Measurements from ENCODE around the gene IFT81. TPM values are rescaled to one million over a fixed set of nuclear protein-coding genes. Genes with fewer than 3 reads are reported as not detected.
A peak's percentile ranks its signal among the peaks of the same experiment; 100 is the strongest.
"Not testable (repeated sequence)": the region's sequence is repeated elsewhere in the genome, so short reads cannot be mapped to it uniquely, and the experiment has no call there.

IFT81 gene
- total RNA-seq, 2 experiments from 2014 or later = 1.7 to 2.4 TPM

DNA sequence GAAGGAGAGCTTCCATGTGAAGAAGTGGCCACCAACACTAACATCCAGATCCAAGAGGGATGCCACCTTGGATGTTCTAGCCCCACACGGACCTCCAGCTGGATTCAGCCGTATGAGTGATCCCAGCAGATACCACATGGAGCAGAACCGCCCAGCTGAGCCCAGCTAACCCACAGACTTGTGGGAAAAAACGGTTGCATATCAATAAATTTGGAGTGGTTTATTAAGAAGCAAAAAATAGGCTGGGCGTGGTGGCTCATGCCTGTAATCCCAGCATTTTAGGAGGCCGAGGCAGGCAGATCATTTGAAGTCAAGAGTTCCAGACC, 11.9 kb upstream of the IFT81 start:
- no peak overlapping the region for H3K4me3 Mint-ChIP-seq
- no peaks in the 10 kb centered on the region for H3K36me3 Mint-ChIP-seq
- peaks cover 2% of the 10 kb centered on the region for H3K27me3 Mint-ChIP-seq
- H3K9me3 Mint-ChIP-seq = no peaks in the 10 kb centered on the region
- H3K27ac Mint-ChIP-seq = no peak overlapping the region
- ATAC-seq (ENCODE audit: low read depth) (no peak), DNase-seq (no peak)
- H3K4me1 Mint-ChIP-seq = no peaks in the 10 kb centered on the region
- POLR2A ChIA-PET = no interaction called here

DNA sequence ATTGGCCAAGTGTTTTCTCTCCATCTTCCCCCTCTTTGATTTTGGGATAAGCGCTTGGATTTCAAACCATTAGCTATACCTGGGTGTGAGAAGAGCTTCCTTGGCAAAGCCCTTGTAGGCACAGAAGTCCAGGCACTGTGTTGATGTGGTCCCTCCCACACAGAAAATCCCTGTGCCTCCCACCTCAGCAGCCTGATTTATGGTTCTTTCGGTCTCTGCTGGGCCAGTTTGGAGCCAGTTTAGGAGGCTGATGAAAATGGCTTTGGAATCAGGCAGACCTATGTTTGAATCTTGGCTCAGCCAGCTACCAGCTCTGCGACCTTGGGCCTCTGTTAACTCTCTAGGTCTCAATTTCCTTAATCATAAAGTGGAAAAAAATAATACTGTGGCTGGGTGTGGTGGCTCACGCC, 9.6 kb upstream of the IFT81 start:
- Mint-ChIP-seq H3K27me3 (peaks cover 14% of the 10 kb centered on the region), H3K36me3 (no peaks in the 10 kb centered on the region), H3K9me3 (no peaks in the 10 kb centered on the region), H3K4me3 (no peak overlapping the region), H3K27ac (no peak overlapping the region), H3K4me1 (peaks cover 1% of the 10 kb centered on the region)
- ATAC-seq (ENCODE audit: low read depth) (no peak), DNase-seq (no peak)
- POLR2A ChIA-PET = interaction anchor here (0.6 to 1.2 kb wide), 2 partner anchors 9 to 52 kb away, joined by 3 to 4 read pairs; partner anchors contain the start of gene IFT81

DNA sequence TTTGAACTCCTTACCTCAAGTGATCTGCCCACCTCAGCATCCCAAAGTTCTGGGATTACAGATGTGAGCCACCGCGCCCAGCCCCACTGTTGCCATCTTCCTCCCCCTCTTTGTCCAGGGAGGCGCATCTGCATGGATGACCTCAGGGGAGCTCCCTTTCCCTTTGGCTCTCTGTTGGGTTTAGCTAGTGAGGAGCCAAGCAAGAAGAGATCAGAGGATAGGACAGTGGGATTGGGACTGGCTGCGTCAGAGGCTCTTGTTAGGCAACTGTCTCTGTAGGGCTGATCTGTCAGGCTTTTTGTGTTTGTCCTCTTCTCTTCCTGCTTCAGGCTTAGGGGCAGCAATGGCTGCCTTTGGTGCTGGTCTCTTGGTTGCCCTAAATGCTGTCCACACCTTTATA, 8.5 kb upstream of the IFT81 start:
- H3K27ac Mint-ChIP-seq = no peak overlapping the region
- POLR2A ChIA-PET = interaction anchor here (1.2 kb wide), 1 partner anchor 8 kb away, joined by 3 read pairs; the partner anchor contains the start of gene IFT81
- ATAC-seq (ENCODE audit: low read depth) (no peak), DNase-seq (no peak)
- H3K27me3 Mint-ChIP-seq = peaks cover 16% of the 10 kb centered on the region
- no peak overlapping the region for H3K4me3 Mint-ChIP-seq
- H3K9me3 Mint-ChIP-seq = no peaks in the 10 kb centered on the region
- peaks cover 1% of the 10 kb centered on the region for H3K4me1 Mint-ChIP-seq
- no peaks in the 10 kb centered on the region for H3K36me3 Mint-ChIP-seq

DNA sequence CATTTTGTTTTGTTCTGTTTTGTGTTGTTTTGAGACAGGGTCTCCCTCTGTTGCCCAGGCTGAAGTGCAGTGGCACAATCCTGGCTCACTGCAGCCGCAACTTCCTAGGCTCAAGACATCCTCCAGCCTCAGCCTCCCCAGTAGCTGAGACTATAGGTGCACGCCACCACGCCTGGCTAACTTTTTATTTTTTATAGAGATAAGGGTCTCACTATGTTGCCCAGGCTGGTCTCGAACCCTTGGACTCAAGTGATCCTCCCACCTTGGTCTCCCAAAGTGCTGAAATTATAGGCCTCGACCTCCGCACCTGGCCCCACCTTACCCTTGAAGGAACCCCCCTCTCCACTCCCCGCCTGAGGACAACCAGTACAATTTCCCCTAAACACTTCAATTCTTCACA, 7.5 kb upstream of the IFT81 start:
- no peaks in the 10 kb centered on the region for H3K9me3 Mint-ChIP-seq
- peaks cover 1% of the 10 kb centered on the region for H3K4me1 Mint-ChIP-seq
- no peak overlapping the region for H3K4me3 Mint-ChIP-seq
- H3K36me3 Mint-ChIP-seq = no peaks in the 10 kb centered on the region
- peaks cover 23% of the 10 kb centered on the region for H3K27me3 Mint-ChIP-seq
- no peak overlapping the region for H3K27ac Mint-ChIP-seq
- no peak for DNase-seq
- no peak for ATAC-seq (ENCODE audit: low read depth)
- POLR2A ChIA-PET = no interaction called here

DNA sequence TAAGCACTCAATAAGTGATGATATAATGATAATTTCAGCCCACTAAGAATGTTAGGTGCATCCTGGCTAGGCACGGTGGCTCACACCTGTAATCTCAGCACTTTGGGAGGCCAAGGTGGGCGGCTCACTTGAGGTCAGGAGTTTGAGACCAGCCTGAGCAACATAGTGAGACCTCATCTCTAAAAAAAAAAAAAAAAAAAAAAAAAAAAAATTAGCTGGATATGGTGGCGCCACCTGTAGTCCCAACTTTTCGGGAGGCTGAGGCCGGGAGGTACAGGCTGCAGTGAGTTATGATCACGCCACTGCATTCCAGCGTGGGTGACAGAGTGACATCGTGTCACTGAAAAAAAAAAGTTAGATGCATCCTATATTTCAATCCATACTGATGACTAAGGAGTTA, 6.9 kb upstream of the IFT81 start:
- H3K9me3 Mint-ChIP-seq; ATAC-seq (ENCODE audit: low read depth); POLR2A ChIA-PET: not testable (repeated sequence)

DNA sequence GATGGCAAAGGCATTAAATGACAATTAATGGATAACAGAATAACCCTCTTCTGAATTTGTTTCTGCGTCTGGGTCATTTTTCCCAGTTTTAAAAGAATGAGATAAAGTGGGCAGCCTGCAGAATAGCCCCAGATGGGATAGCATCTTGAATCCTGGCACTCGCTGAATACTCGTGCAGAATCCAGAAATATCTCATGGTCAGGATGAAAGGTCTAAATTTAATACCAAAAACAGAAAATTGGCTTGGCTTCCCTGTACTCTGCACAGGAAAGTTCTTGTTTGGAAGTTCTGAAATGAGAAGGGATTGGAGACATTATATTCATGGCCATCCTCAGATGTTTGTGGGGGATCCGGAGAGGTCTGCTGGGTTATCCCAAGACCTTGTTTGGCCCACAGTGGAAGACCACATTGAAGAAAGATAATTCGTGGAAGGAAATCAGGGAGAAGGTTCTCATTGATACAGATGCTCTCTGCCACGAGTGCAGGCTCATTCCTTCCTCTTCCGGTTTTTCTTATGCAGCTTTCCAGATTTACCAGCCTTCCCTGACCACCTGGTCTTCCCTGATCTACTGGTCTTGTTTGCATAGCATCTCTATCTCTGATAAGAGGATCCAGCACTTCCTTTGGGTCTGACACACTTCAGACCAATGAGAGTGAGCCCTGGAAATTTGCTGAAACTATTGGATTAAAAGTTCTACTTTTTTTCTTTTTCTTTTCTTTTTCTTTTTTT, 6.0 kb upstream of the IFT81 start:
- POLR2A ChIA-PET = no interaction called here
- no peak for ATAC-seq (ENCODE audit: low read depth)
- Mint-ChIP-seq H3K4me3 (no peak overlapping the region), H3K27ac (no peak overlapping the region), H3K4me1 (peaks cover 1% of the 10 kb centered on the region), H3K27me3 (peaks cover 35% of the 10 kb centered on the region), H3K36me3 (no peaks in the 10 kb centered on the region), H3K9me3 (no peaks in the 10 kb centered on the region)
- no peak for DNase-seq

More for the DNA sequence above, 6.9 kb upstream of the IFT81 start:
- not testable (repeated sequence) for DNase-seq, H3K4me1 Mint-ChIP-seq, H3K36me3 Mint-ChIP-seq, H3K27ac Mint-ChIP-seq, H3K4me3 Mint-ChIP-seq
- H3K27me3 Mint-ChIP-seq = peaks cover 26% of the 10 kb centered on the region

DNA sequence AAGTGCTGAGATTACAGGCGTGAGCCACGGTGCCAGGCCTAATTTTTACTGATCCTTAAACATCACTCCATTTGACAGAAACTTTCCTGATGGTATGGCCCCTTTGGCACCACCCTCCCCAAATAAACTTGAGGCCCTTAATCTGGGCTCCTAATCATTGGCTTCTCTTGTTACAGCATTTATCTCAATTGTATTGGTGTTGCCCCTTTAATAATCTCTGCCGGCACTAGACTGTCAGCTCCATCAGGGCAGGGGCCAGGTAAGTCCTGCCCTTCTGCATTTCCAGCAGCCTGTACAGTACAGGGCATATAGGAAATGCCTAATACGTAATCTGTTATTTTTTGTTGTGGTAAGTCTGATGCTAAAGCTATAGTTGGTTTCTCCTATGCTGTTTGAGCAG, 1.2 kb upstream of the IFT81 start:
- Mint-ChIP-seq H3K27me3 (peaks cover 37% of the 10 kb centered on the region), H3K4me1 (peaks cover 10% of the 10 kb centered on the region), H3K27ac (no peak overlapping the region), H3K9me3 (no peaks in the 10 kb centered on the region), H3K4me3 (no peak overlapping the region), H3K36me3 (no peaks in the 10 kb centered on the region)
- POLR2A ChIA-PET = interaction anchor here (1.7 to 2.1 kb wide), 2 partner anchors 8 to 158 kb away, joined by 3 to 14 read pairs; partner anchors contain the start of gene ATP2A2
- ATAC-seq (ENCODE audit: low read depth) (no peak), DNase-seq (no peak)

DNA sequence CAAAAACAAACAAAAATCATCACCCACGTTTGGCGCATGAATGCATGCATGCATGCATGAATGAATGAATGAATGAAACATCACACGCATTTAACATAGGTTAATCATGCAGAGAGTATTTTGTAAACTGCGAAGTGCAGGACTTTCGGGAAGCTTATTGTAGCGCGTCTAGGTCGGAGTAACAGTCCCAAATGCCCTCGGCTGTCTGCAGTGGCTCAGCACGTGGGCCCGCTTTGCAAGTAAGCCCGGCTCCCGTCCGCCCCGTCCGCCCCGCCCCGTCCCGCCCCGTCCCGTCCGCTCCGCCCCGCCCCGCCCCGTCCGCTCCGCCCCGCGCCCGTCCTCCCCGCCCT, 263 bp upstream of the IFT81 start:
- POLR2A ChIA-PET = interaction anchor here (0.6 to 2.1 kb wide), 7 partner anchors 9 to 228 kb away, joined by 3 to 14 read pairs (median 3); partner anchors contain the start of genes ANKRD13A and ATP2A2
- H3K27ac Mint-ChIP-seq = no peak overlapping the region
- H3K9me3 Mint-ChIP-seq = no peaks in the 10 kb centered on the region
- H3K36me3 Mint-ChIP-seq = no peaks in the 10 kb centered on the region
- DNase-seq (no peak), ATAC-seq (ENCODE audit: low read depth) (peak; percentile 81)
- H3K4me1 Mint-ChIP-seq = peaks cover 8% of the 10 kb centered on the region
- peaks cover 31% of the 10 kb centered on the region for H3K27me3 Mint-ChIP-seq
- H3K4me3 Mint-ChIP-seq = peak overlapping the region; percentile 44

DNA sequence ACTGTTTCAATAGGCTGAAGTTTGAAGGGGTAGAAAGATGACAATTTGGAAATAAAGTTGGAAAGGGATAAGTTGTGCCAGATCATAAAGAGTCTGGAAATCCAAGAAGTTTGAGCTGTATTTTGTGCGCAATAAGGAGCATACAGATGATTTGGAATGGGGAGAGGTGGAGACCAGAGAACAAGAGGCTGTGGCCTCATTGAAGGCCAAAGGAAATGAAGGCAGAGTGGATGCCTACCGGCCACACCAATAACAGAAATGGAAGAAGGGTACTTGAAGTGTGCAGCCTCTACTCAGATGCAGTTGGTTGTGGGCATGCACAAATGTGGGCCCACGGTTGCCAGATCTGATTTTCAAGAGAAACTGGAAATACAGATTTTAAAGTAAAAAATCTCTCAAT, 2.4 kb downstream of the IFT81 start:
- Mint-ChIP-seq H3K27ac (no peak overlapping the region), H3K4me1 (peaks cover 8% of the 10 kb centered on the region), H3K36me3 (no peaks in the 10 kb centered on the region), H3K4me3 (no peak overlapping the region), H3K9me3 (no peaks in the 10 kb centered on the region), H3K27me3 (peaks cover 19% of the 10 kb centered on the region)
- POLR2A ChIA-PET = no interaction called here
- DNase-seq (no peak), ATAC-seq (ENCODE audit: low read depth) (no peak)

DNA sequence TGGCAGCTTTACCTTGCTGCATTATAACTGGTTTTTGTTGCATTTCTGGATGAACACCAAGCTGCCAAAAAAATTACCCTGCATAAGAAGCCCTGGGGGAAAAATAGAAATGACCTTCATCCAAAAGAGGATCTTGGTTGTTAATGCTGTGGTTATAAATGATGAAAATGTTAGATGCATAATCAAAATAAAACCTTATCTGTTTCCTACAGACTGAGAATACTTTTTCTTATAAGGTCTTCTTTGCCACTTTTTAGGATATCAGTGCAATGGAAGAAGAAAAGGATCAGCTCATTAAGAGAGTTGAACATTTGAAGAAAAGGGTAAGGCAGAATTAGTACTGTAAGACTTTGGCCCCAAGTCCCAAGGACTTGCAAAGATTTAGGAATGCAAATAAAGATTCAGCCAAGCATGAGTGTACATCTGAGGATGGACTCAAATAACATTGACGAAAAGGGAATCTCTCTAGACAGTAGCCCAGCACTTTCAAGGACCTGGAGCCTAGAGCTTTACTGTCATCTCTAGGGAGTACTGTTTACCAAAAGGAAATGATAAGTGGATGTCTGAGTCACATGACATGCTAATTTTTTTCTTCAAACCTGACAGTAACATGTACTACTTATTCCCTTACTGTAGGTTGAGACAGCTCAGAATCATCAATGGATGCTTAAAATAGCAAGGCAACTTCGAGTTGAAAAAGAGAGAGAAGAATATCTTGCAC, 10.7 kb downstream of the IFT81 start:
- Mint-ChIP-seq H3K27me3 (no peaks in the 10 kb centered on the region), H3K27ac (no peak overlapping the region), H3K4me3 (no peak overlapping the region), H3K9me3 (no peaks in the 10 kb centered on the region), H3K4me1 (peaks cover 10% of the 10 kb centered on the region), H3K36me3 (peaks cover 2% of the 10 kb centered on the region)
- DNase-seq = no peak
- POLR2A ChIA-PET = interaction anchor here (0.6 to 0.7 kb wide), 2 partner anchors 11 to 81 kb away, joined by 3 to 4 read pairs; partner anchors contain the start of gene IFT81
- peak; percentile 36 for ATAC-seq (ENCODE audit: low read depth)

DNA sequence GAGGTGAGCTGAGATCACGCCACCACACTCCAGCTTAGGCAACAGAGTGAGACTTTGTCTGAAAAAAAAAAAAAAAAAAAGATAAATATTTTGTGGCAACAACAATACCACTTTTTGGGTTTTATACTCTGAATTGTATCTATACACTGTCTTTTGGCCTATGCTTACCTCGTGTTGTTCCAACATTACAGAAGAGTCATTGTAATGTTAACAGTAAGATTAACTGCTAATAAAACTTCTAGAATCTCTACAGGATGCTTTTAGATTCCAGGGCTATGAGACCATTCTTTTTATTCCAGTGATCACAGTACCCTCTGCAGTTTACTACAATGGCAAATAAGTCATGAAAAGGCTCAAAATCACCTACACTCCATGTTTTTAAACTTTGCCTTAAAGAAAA, 11.6 kb downstream of the IFT81 start:
- ATAC-seq (ENCODE audit: low read depth) = no peak
- peaks cover 10% of the 10 kb centered on the region for H3K4me1 Mint-ChIP-seq
- POLR2A ChIA-PET = interaction anchor here (0.7 kb wide), 1 partner anchor 12 kb away, joined by 4 read pairs; the partner anchor contains the start of gene IFT81
- no peaks in the 10 kb centered on the region for H3K27me3 Mint-ChIP-seq
- no peaks in the 10 kb centered on the region for H3K9me3 Mint-ChIP-seq
- H3K4me3 Mint-ChIP-seq = no peak overlapping the region
- no peak overlapping the region for H3K27ac Mint-ChIP-seq
- DNase-seq = no peak
- peaks cover 2% of the 10 kb centered on the region for H3K36me3 Mint-ChIP-seq

DNA sequence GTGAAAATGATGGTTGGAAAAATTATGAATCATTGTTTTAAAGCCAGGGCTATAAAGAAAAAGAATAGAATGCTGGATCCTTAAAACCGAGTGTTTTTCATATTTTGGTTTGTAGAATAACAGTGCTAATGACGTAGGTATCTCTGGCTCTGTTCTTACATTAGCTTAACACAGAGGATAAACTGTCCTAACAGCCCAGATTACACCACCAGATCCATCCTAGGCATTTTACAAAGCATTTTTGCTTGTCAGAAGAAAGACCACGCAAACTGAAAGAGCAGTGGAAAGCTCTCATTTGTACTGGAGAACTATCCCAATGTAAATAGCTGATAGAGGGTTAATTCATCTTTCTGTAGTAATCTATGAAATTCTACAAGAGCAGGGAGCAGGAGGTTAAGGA, 13.6 kb downstream of the IFT81 start:
- peaks cover 10% of the 10 kb centered on the region for H3K4me1 Mint-ChIP-seq

DNA sequence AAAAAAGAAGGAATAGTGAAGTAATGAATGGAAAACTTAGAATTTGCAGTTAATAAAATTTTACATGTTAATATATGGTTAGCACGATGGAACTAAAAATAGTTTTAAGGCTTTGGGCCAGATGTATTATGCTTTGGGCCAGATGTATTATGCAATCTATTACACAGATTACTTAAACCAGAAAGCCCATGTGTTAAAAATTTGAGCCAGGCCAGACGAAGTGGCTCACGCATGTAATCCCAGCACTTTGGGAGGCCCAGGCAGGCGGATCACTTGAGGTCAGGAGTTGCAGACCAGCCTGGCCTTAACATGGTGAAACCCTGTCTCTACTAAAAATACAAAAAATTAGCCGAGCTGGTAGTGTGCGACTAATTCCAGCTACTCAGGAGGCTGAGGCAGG, 17.2 kb downstream of the IFT81 start:
- Mint-ChIP-seq H3K4me3 (no peak overlapping the region), H3K27ac (no peak overlapping the region), H3K4me1 (no peaks in the 10 kb centered on the region), H3K36me3 (no peaks in the 10 kb centered on the region), H3K9me3 (no peaks in the 10 kb centered on the region), H3K27me3 (no peaks in the 10 kb centered on the region)
- no peak for ATAC-seq (ENCODE audit: low read depth)
- DNase-seq = no peak
- POLR2A ChIA-PET = no interaction called here

More for the DNA sequence above, 13.6 kb downstream of the IFT81 start:
- DNase-seq (no peak), ATAC-seq (ENCODE audit: low read depth) (no peak)
- H3K27me3 Mint-ChIP-seq = no peaks in the 10 kb centered on the region
- no peak overlapping the region for H3K4me3 Mint-ChIP-seq
- H3K9me3 Mint-ChIP-seq = no peaks in the 10 kb centered on the region
- H3K36me3 Mint-ChIP-seq = peaks cover 2% of the 10 kb centered on the region
- H3K27ac Mint-ChIP-seq = no peak overlapping the region
- POLR2A ChIA-PET = no interaction called here

DNA sequence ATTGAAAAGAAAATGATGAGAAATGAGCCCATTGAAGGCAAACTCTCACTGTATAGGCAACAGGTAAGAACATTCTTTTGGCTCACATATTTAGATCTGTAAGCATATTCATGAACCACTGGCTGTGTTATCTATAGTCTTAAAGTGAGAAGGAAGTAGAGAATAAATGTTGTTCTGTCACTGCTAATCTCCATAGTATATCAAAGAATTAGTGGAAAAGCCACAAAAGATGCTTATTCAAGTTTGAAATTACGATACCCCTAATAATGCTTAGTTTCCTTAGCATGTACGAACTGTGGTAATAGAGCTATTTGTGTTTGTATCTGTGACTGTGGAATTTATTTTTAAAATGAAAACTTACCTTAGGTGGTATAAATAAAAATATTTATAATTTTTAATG, 22.8 kb downstream of the IFT81 start:
- Mint-ChIP-seq H3K27ac (no peak overlapping the region), H3K36me3 (peaks cover 4% of the 10 kb centered on the region), H3K27me3 (no peaks in the 10 kb centered on the region), H3K4me1 (peaks cover 15% of the 10 kb centered on the region), H3K9me3 (no peaks in the 10 kb centered on the region), H3K4me3 (no peak overlapping the region)
- no peak for DNase-seq
- ATAC-seq (ENCODE audit: low read depth) = no peak
- POLR2A ChIA-PET = no interaction called here

All from activated naive CD8-positive, alpha-beta T cell treated with anti-CD3 and anti-CD28 coated beads, Interleukin-2, amount 10 ng/mL, durations not matched to agents 7 days and 5 days (primary cell).